HEK293 (cell line): ENCODE measurements around the gene TEX50.

Experiments used
- HOXA7 ChIP-seq: sonication (generic); formaldehyde crosslinking; IDR thresholded peaks from 2 replicates; pipeline ENCODE4 v1.8.1; 2022; ENCODE audit warnings: missing genetic modification reagents, borderline replicate concordance
- SP2 ChIP-seq: fragments of 450-650 bp; formaldehyde crosslinking; IDR thresholded peaks from 2 replicates; pipeline ENCODE4 v1.5.1; 2016; ENCODE audit warnings: missing biosample characterization, missing genetic modification characterization
- ZNF133 ChIP-seq: fragments of 450-650 bp; formaldehyde crosslinking; IDR thresholded peaks from 2 replicates; pipeline ENCODE4 v1.5.1; 2016; ENCODE audit warnings: missing biosample characterization, missing genetic modification characterization
- ZNF202 ChIP-seq: fragments of 450-650 bp; formaldehyde crosslinking; IDR thresholded peaks from 2 replicates; pipeline ENCODE4 v1.5.1; 2016; ENCODE audit warnings: missing biosample characterization, missing genetic modification characterization, borderline replicate concordance
- ZNF354C ChIP-seq: fragments of 450-650 bp; formaldehyde crosslinking; IDR thresholded peaks from 2 replicates; pipeline ENCODE4 v1.5.1; 2016; ENCODE audit warnings: missing biosample characterization, missing genetic modification characterization, low read depth, borderline replicate concordance
- ZNF426 ChIP-seq: fragments of 450-650 bp; formaldehyde crosslinking; IDR thresholded peaks from 2 replicates; pipeline ENCODE4 v1.5.1; 2017; ENCODE audit warnings: missing biosample characterization, missing genetic modification characterization, mild to moderate bottlenecking, inconsistent platforms, moderate library complexity

- TF ChIP-seq ZNF133 (tag by site-specific recombination) (no peak), ZNF354C (tag by site-specific recombination) (no peak), SP2 (tag by site-specific recombination) (no peak), HOXA7 (CRISPR knock-in tag) (no peak), ZNF426 (tag by site-specific recombination) (no peak), ZNF202 (tag by site-specific recombination) (no peak)
Observed at GRCh38 chr1:173639102-173639501, 4.0 kb downstream of the TEX50 start.
